ENCODE results near the gene CALCOCO1. TPM values are rescaled to one million over a fixed set of nuclear protein-coding genes. Genes with fewer than 3 reads are reported as not detected.

CALCOCO1 gene
- total and polyA plus RNA-seq, 2 of the 8 experiments (the other 6 are each of a cell fraction or from before 2014, with no cell fraction given) = 20.3 to 39.3 TPM

GRCh38 chr12:53660041-53660440, 67.2 kb downstream of the CALCOCO1 start:
- peaks cover 3 to 13% (median 4%) of the 10 kb centered on the region in 4 experiments; a peak in 5 of 7 replicates for H3K4me1 ChIP-seq (replicated peaks in 1 of 4; ENCODE audit: control insufficient read depth in 3 of 4, insufficient read depth in 4 of 4, low read length in 3 of 4)
- no peak overlapping the region for H3K4me2 ChIP-seq (ENCODE audit: insufficient read depth in 1 of 2, low read depth in 2 of 2, low read length in 2 of 2)
- H4K20me1 ChIP-seq (replicated peaks in 1 of 2; ENCODE audit: control insufficient read depth in 1 of 2, insufficient read depth in 2 of 2, low read length in 2 of 2) = no peaks in the 10 kb centered on the region
- H3K4ac ChIP-seq (replicated peaks; ENCODE audit: insufficient read length, low read depth, low read length) = no peak overlapping the region
- no peak overlapping the region for H2BK20ac ChIP-seq (ENCODE audit: low read length)
- no peaks in the 10 kb centered on the region for H3K79me2 ChIP-seq (ENCODE audit: control insufficient read depth in 1 of 2, insufficient read depth in 2 of 2, low read length in 2 of 2)
- no peak overlapping the region for H2BK12ac ChIP-seq (ENCODE audit: low read depth, low read length)
- H3K9ac ChIP-seq (replicated peaks in 1 of 4; ENCODE audit: extremely low read depth in 1 of 4, low read depth in 3 of 4, low read length in 3 of 4) = no peak overlapping the region
- no peak overlapping the region for H4K8ac ChIP-seq (ENCODE audit: extremely low read depth, insufficient read depth, low read length)
- no peak overlapping the region for H2BK5ac ChIP-seq (ENCODE audit: low read depth, low read length)
- H4K5ac ChIP-seq (ENCODE audit: insufficient read length, low read depth, low read length) = no peak overlapping the region
- no peak overlapping the region for H3K4me3 ChIP-seq (ENCODE audit: extremely low read depth in 1 of 4, insufficient read depth in 2 of 4, low read depth in 3 of 4, low read length in 4 of 4)
- peaks cover 4 to 21% (median 13%) of the 10 kb centered on the region in 4 experiments; a peak in 6 of 8 replicates for H3K36me3 ChIP-seq (ENCODE audit: control insufficient read depth in 2 of 4, insufficient read depth in 4 of 4, low read length in 3 of 4)
- no peak for DNase-seq (ENCODE audit: low read depth in 1 of 2, low spot score in 2 of 2)
- H3K56ac ChIP-seq (replicated peaks; ENCODE audit: insufficient read length, low read depth, low read length) = no peak overlapping the region
- no peak overlapping the region for H2BK120ac ChIP-seq (replicated peaks; ENCODE audit: low read depth, low read length)
- H2AFZ ChIP-seq (ENCODE audit: low read length) = no peak overlapping the region
- ChIA-PET POLR2A (ENCODE audit: partially characterized antibody) (interaction anchor here (0.9 to 15.7 kb wide), 9 partner anchors 9 to 150 kb away, joined by 3 to 246 read pairs (median 4); partner anchors contain the start of gene ATP5MC2), CTCF (ENCODE audit: partially characterized antibody) (interaction anchor here (0.9 to 2.1 kb wide), 5 partner anchors 8 to 116 kb away, joined by 3 to 7 read pairs (median 6); partner anchors contain the start of gene ATP5MC2)
- H3K79me1 ChIP-seq (ENCODE audit: low read depth, low read length) = no peaks in the 10 kb centered on the region
- FAIRE-seq = no peak
- H3K27me3 ChIP-seq (replicated peaks in 1 of 4; ENCODE audit: control insufficient read depth in 3 of 4, extremely low read depth in 1 of 4, insufficient read depth in 3 of 4, low read length in 3 of 4) = no peaks in the 10 kb centered on the region
- no peak overlapping the region for H3K14ac ChIP-seq (ENCODE audit: insufficient read length)
- 93% methylated on average over 5 of the region's 5 CpGs; no CpG with 5 or more reads in 1 of the 2 experiments for WGBS, 2 experiments (ENCODE audit: extremely low coverage in 1 of 2, insufficient coverage in 1 of 2, insufficient read length in 1 of 2, insufficient replicate concordance in 2 of 2, low coverage in 1 of 2, low lambda C conversion rate in 2 of 2, missing lambda C conversion rate in 1 of 2)
- H4K91ac ChIP-seq (replicated peaks; ENCODE audit: insufficient read length, low read length) = no peak overlapping the region
- TF ChIP-seq NRF1 (IDR thresholded peaks at IDR 0.05; ENCODE audit: low read depth, low read length) (no peak), CHD1 (IDR thresholded peaks at IDR 0.05; ENCODE audit: low read depth, low read length) (no peak), POLR2AphosphoS5 (IDR thresholded peaks at IDR 0.05; ENCODE audit: low read depth, low read length) (no peak; the same call in 1 of the 2 replicates), MAFK (IDR thresholded peaks at IDR 0.05; ENCODE audit: low read depth, low read length) (no peak)
- no peak overlapping the region for H2BK15ac ChIP-seq (ENCODE audit: low read length)
- H3K18ac ChIP-seq (ENCODE audit: extremely low read depth, low read length) = no peak overlapping the region
- H3K9me3 ChIP-seq (ENCODE audit: insufficient read depth in 2 of 2, low read depth in 1 of 2, low read length in 1 of 2) = no peaks in the 10 kb centered on the region
- no peak overlapping the region; the same call in 1 of the 2 replicates for H3K27ac ChIP-seq (ENCODE audit: low read depth, low read length)
- H2AK5ac ChIP-seq (ENCODE audit: low read depth, low read length) = no peak overlapping the region
- H3K23ac ChIP-seq (ENCODE audit: insufficient read length) = no peak overlapping the region
- H3K23me2 ChIP-seq (ENCODE audit: low read depth, low read length) = no peaks in the 10 kb centered on the region
